NCI-H2171 treated with DMSO at 0.1 percent for 48 hours (cell line): ENCODE measurements around the gene CSPG4.
A peak's percentile ranks its signal among the peaks of the same experiment; 100 is the strongest.
"Not testable (repeated sequence)": the region's sequence is repeated elsewhere in the genome, so short reads cannot be mapped to it uniquely, and the experiment has no call there.

Experiments
- DNase-seq: peaks from one replicate; lab custom pipeline; 2025; lab: John Stamatoyannopoulos, UW

Gene CSPG4

DNA sequence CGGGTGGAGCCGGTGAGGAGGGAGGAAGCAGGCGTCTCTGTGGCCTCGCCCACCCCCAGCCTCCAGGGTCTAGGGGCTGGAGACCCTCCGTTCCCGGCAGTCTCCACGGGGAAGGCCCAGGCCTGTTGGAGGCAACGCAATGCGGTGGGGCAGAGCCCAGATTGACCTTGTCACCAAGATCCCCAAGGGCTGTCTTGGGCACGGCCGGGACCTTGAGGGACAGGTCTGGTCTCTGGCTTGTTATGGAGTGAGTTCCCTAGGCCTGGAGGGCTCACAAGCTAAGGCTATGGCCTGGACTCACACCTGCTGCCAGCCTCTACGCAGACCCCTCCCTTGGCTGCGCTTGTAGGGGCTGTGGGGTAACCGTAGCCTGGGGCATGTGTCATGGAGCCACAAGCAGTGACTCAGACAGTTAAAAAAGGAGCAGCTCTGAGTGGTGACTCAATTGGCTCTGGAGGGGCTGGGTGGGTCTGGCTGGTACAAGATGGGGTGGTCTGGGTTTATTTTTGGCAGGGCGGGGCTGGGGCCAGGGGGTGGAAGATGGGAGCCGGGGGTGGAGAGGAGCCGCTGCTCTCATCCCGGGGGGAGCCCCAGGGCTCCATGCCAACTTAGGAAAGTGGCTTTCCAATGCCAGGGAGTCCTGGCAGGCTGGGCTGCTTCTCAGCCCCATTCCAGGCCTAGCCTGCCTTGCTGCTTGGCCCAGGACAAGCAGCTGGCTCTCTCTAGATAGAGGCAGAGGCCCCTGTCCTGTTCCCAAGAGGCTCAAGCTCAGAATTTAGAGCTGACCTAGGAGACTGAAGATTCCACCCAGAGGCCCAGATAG, 9.0 kb downstream of the CSPG4 start:
- not testable (repeated sequence) for DNase-seq

DNA sequence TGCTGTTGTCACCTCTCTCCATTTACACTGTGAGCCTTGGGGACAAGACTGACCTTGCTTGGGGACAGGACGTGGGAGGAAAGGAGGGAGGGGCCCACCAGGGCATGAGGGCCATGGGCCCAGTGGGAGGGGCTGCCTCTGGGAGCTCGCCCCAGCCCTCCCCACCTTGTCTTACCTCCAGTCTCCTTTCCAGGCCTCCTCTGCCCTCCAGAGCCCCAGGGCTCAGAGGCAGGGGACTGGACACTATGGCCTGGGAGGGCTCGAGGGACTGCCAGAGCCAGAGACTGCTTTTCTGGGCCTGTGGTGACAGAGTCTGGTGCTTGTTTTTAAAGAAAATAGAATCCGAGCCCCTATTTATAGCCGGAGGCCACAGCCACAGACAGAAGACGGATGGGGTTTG, 10.2 kb downstream of the CSPG4 start:
- DNase-seq: no peak

DNA sequence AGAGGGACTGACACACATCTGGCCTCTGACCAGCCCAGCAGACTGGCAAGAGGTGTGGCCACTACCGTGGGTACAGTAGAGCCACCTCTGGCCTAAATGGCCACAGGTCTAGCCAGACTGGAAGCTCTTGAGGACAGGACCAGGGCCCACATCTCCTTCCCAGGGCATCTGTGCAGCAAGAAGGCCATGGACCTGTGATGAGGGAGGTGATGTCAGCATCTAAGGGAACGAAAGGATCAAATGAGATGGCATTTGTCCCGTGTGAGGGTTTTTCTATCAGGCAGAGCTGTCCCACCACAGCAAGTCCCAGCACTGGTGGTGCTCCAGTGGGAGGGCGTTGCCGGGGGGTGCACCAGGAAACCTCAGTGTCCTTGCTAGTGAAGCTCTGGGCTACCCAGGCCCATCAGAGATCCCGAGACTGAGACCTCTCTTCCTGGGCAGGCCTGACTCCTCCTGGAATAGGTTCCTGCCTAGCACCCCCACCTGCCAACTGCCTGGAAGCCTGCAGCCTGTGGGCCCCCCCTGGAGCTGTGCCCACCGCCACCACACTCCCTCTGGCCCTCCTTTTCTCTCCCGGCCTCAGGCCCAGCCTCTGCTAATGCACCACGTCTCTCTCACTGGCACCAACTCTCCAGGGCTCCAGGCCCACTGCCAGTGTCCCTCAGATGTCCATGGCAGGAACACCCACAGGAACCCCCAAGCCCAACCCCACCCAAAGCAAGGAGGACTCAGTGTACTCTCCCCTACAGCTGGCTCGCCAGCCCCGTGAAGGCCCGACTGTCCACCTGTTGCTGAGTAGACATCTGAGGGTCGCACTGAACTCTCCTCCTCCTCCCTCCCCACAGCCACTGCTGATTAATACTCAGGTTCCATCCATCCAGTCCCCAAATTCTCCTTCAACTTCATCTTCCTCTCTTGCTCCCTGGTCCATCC, 11.3 kb downstream of the CSPG4 start:
- not testable (repeated sequence) for DNase-seq

DNA sequence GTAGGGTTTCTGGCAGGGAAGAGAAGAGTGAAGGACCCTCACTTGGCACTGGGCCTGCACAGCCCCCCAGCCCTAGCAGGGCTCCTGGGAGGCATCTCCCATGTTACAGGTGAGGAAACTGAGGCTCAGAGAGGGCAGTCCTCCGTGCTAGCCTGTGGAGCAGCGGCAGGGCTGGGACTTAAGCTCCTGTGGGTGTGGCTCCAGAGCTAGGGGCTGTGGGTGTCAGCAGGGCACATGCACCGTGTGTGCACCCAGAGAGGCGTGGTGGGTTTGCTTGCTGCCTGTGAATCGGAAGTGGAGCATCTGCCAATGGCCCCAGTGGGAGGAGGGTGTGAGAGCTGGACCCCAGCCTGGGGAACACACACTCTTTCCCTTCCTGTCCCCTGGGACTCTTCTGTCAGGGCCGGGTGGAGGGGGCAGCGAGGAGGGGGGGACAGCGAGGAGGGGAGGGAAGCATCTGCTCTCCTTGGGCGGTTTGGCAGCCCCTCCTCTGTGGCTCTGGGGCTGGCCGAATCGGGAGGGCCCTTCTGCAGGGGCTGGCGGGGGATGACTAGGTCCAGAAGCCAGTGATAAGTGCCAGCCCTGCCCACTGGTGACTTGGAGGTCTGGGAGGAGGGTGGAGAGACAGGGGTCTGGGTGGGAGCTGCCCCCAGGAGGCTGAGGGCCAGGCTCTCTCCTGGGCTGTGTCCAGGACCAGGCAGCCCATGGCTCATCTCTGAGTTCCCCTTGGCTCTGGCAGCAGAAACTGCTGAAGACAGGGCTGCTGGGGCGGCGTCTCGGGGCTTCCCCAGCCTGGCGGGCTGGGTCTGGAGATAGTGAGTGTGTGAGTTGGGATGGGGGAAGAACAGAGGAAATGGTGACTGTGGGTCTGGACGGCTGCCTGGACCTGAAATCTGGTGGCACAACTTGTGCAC, 12.4 kb downstream of the CSPG4 start:
- DNase-seq: peak; percentile 95

DNA sequence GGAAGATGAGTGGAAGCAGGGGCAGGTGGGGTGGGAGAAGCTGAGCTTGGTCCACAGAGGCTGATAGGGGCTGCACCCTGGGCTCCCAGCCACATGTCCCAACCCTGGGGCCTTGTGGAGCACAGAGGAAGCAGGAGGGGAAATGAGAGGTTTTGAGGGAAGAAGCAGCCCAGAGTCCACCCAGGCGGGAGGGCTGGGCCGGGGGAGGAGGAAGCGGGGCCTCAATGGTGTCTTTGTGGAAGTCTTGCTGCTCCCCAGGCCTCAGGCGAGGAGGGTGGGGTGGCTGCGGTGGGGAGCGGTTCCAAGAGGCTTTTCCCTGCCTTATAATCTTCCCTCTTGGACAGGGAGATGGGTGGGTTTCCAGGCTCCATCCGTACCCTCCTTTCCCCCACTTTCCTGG, 13.1 kb downstream of the CSPG4 start:
- DNase-seq: not testable (repeated sequence)

DNA sequence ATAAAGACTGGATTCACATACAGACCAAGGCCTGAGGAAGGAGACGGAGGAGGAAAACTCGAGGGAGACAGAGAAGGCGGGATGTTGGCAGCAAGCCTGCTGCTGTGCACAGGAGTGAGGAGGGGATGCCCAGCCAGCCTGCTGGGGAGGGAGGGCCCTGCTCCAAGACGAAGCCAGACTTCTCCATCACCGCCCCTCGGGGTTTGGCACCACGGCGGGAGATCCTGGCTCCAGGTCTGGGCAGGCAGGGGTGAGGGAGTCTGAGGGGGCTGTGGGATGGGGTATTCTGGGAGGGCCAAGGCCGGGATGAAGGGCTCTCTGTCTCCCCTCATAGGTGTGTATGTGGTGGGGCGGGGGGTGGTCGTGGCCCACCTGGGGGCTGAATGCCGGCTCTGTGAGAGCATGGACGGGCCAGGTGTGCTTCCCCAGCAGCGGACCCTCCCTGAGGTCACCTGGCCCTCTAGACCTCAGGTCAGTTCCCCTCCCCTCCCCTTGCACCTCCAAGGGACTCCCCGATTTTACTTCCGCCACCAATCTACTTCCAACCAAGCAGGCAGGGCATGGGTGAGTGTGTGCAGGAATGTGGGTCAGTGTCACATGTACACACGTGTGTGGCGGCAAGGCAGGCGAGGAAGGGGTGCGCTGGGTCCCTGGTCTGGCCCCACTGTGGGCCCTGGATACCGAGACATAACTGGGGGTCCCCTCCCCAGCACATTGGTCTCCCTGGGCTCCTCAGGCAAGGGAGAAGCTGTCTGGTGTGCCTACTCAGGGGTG, 14.5 kb downstream of the CSPG4 start:
- peak; percentile 41 for DNase-seq

DNA sequence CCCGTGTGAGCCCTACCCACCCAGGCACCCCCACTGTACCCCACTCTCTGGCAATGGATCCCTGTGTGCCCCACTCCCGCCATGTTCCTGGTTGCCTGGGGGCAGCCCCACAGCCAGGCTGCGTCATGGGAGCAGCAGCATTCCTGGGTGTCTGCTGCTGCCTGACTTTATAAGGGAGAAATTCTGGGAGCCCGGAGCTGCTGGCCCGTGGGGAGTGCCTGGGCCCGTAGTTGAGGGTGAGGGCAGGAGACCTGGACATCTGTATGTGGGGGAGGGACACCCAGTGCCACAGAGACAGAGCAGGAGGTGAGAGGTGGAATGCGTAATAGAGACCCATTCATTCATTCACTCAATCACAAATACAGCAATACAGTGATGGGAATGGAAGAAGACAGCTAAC, 15.1 kb downstream of the CSPG4 start:
- DNase-seq: no peak

DNA sequence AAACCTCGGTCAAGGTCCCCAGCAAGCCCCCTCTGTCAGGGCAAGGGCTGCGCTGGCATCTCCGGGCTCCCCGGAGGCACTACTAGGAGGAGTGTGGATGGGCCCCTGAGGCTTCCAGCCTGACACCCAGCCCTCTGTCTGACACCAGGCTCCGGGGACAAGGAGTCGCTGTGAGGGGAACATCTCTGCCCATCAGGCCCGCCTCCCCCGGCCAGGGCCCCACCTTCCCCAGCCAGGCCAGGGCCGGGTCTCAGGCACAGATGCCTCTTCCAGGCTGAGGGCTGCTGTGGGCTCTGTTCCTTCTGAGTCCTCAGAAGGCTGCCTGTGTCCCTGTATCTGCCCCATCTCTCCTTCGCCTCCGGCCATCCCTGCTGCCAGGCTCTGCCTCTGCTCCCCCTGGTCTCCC, 15.8 kb downstream of the CSPG4 start:
- no peak for DNase-seq

DNA sequence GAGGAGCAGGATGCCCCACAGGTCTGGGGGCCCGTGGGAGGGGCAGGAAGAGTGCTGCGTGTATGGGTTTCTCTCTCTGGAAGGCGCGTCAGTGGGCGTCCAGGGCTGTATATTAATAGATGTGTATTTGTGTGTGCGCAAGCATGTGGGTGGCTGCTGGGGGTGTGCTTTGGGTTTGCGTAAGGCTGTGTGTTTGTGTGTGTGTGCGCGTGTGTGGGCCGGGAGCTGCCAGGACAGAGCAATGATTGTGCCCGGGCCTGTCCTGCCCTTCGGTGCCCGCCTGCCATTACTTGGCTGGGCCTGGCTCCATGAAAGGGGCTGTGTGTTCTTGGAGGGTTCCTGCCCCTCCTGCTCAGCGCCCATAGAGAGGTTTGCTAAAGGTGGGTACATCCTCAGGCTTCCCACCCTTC, 16.3 kb downstream of the CSPG4 start:
- no peak for DNase-seq

DNA sequence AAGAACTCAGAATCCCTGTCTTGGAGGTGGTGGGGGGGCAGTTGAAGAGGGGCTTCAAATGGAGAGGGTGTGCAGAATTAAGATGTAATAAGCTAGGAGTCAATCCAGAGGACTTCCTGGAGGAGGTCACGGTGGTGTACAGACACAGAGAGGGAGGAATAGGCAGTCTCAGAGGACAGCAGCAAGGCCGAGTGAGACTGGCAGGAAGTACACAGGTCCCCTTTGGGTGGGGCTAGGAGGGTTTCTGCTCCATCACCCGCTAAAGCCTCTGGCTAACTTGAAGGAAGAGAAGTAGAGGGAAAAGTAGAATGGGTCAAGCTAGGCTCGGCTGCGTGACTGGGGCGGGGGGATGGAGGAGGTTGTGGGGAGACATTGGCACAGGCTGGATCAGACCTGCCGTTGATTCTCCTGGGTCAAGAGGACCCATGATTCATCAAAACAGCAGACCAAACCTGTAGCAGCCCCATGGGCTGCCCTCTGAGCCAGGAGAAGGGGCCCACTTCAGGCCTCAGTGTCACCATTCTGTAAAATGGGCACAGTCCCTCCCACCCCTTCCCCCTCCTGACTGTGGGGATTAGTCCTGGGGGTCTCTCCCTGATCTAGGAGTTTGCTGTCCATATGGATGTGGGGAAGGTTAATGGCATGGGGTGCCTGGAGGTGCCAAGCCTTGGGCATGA, 16.9 kb downstream of the CSPG4 start:
- no peak for DNase-seq

DNA sequence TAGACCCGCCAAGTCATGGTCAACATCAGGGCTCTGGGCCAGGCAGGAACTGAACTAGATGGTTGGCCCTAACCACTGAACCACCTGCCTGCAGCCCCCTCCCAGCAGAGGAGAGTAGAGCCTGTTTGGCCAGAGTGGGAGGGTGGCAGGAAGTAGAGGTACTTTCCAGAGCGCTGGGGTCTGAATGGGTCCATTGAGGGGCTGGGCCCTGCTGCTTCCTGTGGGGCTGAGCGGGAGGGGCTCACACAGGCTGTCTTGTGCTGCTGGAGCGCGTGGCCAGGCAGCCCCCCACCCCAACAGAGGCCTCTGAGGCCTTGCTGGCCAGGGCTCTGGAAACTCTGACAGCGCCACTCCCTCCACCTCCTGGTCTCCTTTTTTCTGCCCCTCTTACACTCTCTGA, 17.4 kb downstream of the CSPG4 start:
- DNase-seq: no peak

DNA sequence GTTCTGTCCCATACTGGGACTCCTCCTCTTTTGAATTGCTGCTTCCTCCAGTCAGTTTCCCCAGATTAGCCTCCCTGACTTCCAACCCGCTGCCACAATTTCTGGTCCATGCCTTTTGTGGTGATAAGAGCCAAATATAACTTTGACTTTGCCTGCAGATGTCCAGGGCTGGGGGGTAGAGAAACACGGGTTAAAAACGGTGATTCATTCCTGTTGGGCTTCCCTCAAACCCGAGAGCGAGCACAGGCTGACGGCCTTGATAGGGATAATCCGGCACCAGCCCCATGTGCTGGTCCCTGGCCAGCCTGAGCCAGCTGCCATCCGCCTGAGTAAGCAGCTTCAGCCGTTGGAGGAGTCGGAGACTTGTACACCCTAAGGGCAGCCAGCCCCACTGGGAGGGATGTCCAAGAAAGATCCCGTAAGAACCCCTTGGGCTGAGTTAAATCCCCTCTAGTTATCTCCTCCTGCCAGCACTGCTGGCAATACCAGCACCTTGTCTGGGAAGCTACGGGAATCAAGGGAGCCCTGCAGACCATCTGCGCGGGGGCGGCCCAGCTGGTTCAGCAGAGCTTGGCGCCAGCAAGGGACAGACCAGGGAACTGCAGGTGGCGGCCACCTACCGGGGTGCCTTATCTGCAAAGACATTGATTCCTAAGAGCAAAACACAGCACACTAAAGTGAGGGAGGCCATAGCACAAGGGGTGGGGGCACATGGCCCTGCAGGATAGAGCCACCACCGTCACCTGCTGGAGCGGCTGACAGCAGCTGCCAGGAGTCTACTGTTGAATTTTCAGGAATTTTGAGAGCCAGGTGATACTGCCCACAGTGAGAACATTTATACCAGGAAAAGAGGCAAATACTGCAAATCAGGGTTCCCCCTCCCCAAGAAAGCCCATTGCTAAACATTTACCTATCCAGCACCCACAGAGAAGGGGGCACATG, 18.1 kb downstream of the CSPG4 start:
- peak; percentile 87 for DNase-seq

DNA sequence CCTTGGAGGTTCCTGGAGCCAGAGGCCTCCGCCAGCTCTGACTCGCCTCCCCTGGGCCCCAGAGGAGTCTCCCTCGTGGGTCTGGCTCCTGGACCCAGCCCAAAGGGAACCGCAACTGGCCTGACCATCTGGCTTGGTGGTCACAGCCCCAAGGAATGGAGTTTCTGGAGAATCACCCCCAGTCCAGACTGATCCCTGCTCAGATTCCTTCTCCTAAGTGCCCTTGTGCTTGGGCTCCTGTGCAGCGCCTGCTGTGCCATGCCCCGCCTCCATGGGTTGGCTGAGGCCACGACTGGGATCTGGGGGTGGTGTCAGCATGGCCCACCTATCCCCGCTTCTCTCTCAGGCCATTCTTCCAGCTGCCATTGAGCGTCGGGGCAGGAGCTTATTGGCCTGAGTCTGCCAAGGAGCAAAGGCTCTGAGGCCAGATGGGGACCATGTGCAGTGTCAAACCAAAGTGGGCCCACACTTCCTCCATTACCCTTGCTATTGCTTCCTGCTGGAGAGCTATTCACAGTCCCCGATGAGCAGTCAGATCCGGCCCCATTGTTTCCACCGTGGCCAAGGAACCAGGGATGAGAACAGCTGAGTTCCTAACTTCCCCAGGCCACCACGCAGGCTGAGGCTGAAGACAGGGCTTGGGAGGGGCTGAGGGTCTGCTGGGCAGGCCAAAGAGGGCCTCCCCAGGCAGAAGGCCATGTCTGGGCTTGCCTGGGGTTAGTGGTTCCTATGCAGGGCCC, 19.0 kb downstream of the CSPG4 start:
- no peak for DNase-seq

DNA sequence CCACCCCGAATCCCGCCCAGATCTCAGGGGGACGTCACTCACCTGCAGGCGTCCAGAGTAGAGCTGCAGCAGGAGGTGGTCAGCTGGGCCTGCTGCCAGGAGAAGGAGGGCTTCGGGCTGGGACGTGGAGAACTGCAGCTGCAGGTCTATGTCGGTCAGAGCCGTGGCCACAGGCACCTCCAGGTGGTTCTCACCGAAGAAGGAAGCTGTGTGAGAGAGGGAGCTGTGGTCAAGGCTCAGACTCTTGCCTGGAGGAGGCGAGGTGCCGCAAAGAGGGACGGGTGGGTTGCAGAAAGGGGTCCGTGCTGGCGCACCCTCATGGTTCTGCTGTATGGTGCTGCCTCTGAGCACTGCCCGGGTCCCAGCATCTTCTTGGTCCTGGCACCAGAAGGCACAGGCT, 19.6 kb downstream of the CSPG4 start:
- DNase-seq: not testable (repeated sequence)

DNA sequence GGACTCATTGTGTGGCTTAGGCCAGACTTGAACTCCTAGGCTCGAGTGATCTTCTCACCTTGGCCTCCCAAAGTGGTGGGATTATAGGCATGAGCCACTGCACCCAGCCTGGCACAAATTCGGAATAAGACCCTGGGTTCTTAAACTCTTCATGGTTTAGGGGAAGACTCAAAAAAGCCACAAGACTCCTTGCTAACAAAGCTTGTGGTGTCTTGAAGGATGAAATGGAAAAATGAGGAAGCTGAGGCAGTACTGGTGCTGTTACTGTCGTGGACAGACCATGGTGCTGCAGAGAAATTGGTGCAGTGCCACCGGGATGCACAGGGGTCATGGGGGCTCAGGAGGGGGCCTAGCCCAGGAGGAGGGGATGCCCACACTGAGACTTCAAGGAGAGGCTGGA, 20.3 kb downstream of the CSPG4 start:
- DNase-seq: not testable (repeated sequence)

DNA sequence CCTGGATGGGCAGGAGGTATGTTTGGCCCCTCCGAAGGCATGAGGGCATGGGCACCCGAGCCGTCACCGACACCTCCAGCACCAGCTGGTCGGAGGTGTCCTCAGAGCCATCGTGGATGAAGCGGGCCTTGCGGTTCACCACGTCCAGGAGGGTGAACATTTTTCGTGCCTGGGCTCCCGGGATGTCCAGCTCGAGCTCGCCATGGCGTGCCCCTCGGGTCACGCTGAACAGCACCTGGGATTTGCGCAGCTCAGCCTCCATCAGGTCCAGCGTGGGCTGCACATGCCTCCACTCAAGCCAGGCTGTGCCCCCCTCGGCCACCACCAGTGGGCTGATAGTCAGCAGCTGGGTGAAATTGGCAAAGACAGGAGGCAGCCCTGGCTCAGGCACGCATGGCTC, 23.2 kb downstream of the CSPG4 start:
- DNase-seq: not testable (repeated sequence)

DNA sequence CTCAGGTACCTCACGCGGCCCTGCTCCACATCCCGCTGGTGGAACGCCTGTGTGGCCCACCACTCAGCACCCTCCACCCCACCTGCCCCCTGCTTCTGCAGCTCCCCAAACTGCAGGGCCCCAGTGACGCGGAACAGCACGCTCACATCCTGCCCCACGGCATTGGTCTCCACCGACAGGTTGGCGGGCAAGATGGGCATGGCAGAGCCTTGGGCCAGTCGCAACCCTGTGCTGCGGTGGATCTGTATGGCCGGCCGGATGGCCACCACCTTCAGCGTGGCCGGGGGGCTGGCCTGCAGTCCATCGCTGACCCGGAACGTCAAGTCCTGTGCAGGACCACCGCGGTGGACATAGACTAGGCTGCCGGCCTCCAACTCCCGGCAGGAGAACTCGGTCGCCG, 23.8 kb downstream of the CSPG4 start:
- no peak for DNase-seq

DNA sequence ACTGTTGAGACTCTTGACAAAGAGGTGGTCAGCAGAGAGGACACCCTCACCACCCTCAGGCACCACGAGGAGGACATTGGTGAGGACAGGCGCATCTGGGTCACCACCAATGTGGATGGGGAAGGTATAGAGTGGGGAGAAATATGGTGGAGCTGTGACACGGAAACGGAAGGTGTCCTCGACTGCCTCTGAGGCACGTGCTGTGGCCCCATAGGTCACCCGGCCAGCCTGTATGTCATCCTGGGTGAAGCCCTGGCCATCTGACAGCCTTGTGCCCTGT, 24.4 kb downstream of the CSPG4 start:
- DNase-seq: no peak
